Measurements from ENCODE around the gene PKNOX2. TPM values are rescaled to one million over a fixed set of nuclear protein-coding genes. Genes with fewer than 3 reads are reported as not detected.

PKNOX2 gene
- total and polyA plus RNA-seq, 2 of the 4 experiments (the other 2 are of a cell fraction): 0.72 to 2.3 TPM

DNA sequence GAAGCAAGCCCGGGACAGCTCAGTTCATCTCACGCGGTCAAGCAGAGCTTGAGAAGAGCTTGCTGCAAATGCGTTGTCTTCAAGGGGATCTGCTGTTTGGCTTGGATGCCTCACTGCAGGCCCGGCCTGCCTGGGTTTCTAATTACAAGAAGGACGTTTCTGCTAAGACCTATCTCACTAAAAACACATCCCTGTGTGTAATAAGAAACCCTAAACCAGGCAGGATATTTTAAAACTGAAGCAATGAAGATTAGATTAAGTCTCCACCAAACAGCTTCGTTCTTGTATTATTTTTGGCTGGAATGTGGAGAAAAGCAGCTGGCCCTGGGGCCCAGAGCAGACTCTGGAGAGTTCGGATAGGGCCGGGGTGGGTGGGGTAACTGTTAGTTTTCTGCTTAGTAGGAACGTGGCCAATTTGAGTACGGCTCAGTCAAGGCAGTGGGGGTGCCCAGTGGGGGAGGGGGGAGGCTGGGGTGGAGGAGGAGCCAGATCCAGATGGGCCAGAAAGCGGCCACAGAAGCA, 6.0 kb downstream of the PKNOX2 start:
- Histone ChIP-seq H4K8ac (ENCODE audit: low read depth in 2 of 2, low read length in 2 of 2) (peak overlapping the region; percentile 42 to 75; a peak in 3 of 4 replicates), H3K4ac (ENCODE audit: low read depth, low read length) (peak overlapping the region; percentile 67; the same call in 1 of the 2 replicates), H2BK5ac (ENCODE audit: low read depth, low read length, poor library complexity, severe bottlenecking) (no peak overlapping the region), H3K79me1 (ENCODE audit: low read depth in 1 of 2, low read length in 2 of 2) (peaks cover 0 to 16% of the 10 kb centered on the region in 2 experiments; a peak in 1 of 4 replicates), H4K5ac (ENCODE audit: low read depth, low read length) (peak overlapping the region; percentile 38; the same call in 1 of the 2 replicates), H3K14ac (replicated peaks; ENCODE audit: low read depth, low read length) (peak overlapping the region; percentile 67; the same call in 1 of the 2 replicates), H2AK9ac (replicated peaks; ENCODE audit: low read depth, low read length, poor library complexity) (no peak overlapping the region), H3K4me3 (ENCODE audit: insufficient read depth, low read depth, low read length) (no peak overlapping the region), H3K36me3 (ENCODE audit: control insufficient read depth, insufficient read depth, low read length) (no peaks in the 10 kb centered on the region), H2AK5ac (ENCODE audit: low read depth, low read length) (peak overlapping the region; percentile 28; the same call in 1 of the 2 replicates), H2BK15ac (ENCODE audit: low read depth, low read length) (peak overlapping the region; percentile 50; the same call in 1 of the 3 replicates), H3K4me2 (ENCODE audit: low read depth, low read length) (peak overlapping the region; percentile 62; the same call in 1 of the 2 replicates), H2BK120ac (ENCODE audit: low read depth, low read length) (peak overlapping the region; percentile 70), H3K9me1 (ENCODE audit: insufficient read depth, low read length) (peaks cover 8% of the 10 kb centered on the region), H3K9me3 (ENCODE audit: control insufficient read depth, insufficient read depth, low read length) (no peaks in the 10 kb centered on the region), H3K27ac (ENCODE audit: insufficient read depth, low read length) (peak overlapping the region; percentile 85; the same call in 1 of the 2 replicates), H3K56ac (ENCODE audit: extremely low read depth, insufficient read depth, low read length) (no peak overlapping the region), H3K23ac (ENCODE audit: low read depth, low read length) (peak overlapping the region; percentile 55; the same call in 1 of the 2 replicates), H3K27me3 (ENCODE audit: control insufficient read depth, insufficient read depth, low read length) (peaks cover 2% of the 10 kb centered on the region; the same call in 1 of the 2 replicates), H3K4me1 (ENCODE audit: control insufficient read depth, insufficient read depth, low read length) (peaks cover 19% of the 10 kb centered on the region), H4K20me1 (ENCODE audit: insufficient read depth, low read length) (no peaks in the 10 kb centered on the region), H4K91ac (ENCODE audit: insufficient read depth, low read depth, low read length) (0 out of 2 replicates have a peak overlapping the region, but pooled peaks have one; percentile 34), H2AFZ (replicated peaks; ENCODE audit: low read length, poor library complexity) (peak overlapping the region; percentile 80), H3K18ac (ENCODE audit: low read depth, low read length) (peak overlapping the region; percentile 56; the same call in 1 of the 2 replicates), H3K9ac (ENCODE audit: low read depth, low read length) (peak overlapping the region; percentile 11; the same call in 1 of the 2 replicates), H2BK20ac (ENCODE audit: low read depth, low read length) (peak overlapping the region; percentile 32; the same call in 1 of the 2 replicates)
- CTCF ChIA-PET: no interaction called here
- intact Hi-C loops (cut with micrococcal nuclease): loop anchor here (1.0 kb wide), 1 partner anchor 93 kb away; no protein-coding TSS in a partner anchor
- no TSS peak for BruUV-seq (replicated peaks)
- peak; percentile 74 for ATAC-seq (ENCODE audit: low read depth)
- WGBS, 2 experiments (ENCODE audit: extremely low coverage in 2 of 2, insufficient read length in 1 of 2): no CpG with 5 or more reads among the region's 12 CpGs
- in situ Hi-C loops (cut with MboI; ENCODE audit: low sequenced_read_pairs): no loop called here
- peak; percentile 92 for DNase-seq
- POLR2A ChIA-PET (ENCODE audit: unreplicated experiment): no interaction called here
- dilution Hi-C loops (cut with HindIII; ENCODE audit: low sequenced_read_pairs, unreplicated experiment): no loop called here
- TF ChIP-seq BHLHE40 (IDR thresholded peaks at IDR 0.05; ENCODE audit: low read depth, low read length) (no peak), NFE2L2 (IDR thresholded peaks at IDR 0.05; ENCODE audit: low read depth, low read length) (no peak), MAFK (IDR thresholded peaks at IDR 0.05; ENCODE audit: low read depth, low read length) (no peak), CEBPB (IDR thresholded peaks at IDR 0.05; ENCODE audit: low read depth, low read length) (no peak), MAZ (IDR thresholded peaks at IDR 0.05; ENCODE audit: borderline replicate concordance, low read depth, low read length) (no peak), SMC3 (IDR thresholded peaks at IDR 0.05; ENCODE audit: low read depth, low read length) (no peak), RCOR1 (IDR thresholded peaks at IDR 0.05; ENCODE audit: insufficient replicate concordance, low read length) (no peak), POLR2A (IDR thresholded peaks at IDR 0.05; ENCODE audit: low read depth, low read length) (no peak), MXI1 (IDR thresholded peaks at IDR 0.05; ENCODE audit: borderline replicate concordance, low read depth, low read length) (no peak), RFX5 (IDR thresholded peaks at IDR 0.05; ENCODE audit: low read depth, low read length) (no peak), FOS (IDR thresholded peaks at IDR 0.05; ENCODE audit: low read depth, low read length) (no peak), RAD21 (IDR thresholded peaks at IDR 0.05; ENCODE audit: low read length) (no peak)
- TF ChIP-seq, protein P1, sequence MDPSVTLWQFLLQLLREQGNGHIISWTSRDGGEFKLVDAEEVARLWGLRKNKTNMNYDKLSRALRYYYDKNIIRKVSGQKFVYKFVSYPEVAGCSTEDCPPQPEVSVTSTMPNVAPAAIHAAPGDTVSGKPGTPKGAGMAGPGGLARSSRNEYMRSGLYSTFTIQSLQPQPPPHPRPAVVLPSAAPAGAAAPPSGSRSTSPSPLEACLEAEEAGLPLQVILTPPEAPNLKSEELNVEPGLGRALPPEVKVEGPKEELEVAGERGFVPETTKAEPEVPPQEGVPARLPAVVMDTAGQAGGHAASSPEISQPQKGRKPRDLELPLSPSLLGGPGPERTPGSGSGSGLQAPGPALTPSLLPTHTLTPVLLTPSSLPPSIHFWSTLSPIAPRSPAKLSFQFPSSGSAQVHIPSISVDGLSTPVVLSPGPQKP (IDR thresholded peaks at IDR 0.05; ENCODE audit: borderline replicate concordance, low read depth, low read length): no peak
- TF ChIP-seq, protein P2, sequence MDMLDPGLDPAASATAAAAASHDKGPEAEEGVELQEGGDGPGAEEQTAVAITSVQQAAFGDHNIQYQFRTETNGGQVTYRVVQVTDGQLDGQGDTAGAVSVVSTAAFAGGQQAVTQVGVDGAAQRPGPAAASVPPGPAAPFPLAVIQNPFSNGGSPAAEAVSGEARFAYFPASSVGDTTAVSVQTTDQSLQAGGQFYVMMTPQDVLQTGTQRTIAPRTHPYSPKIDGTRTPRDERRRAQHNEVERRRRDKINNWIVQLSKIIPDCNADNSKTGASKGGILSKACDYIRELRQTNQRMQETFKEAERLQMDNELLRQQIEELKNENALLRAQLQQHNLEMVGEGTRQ (IDR thresholded peaks at IDR 0.05; ENCODE audit: low read depth, low read length): no peak
- TF ChIP-seq, protein P3, sequence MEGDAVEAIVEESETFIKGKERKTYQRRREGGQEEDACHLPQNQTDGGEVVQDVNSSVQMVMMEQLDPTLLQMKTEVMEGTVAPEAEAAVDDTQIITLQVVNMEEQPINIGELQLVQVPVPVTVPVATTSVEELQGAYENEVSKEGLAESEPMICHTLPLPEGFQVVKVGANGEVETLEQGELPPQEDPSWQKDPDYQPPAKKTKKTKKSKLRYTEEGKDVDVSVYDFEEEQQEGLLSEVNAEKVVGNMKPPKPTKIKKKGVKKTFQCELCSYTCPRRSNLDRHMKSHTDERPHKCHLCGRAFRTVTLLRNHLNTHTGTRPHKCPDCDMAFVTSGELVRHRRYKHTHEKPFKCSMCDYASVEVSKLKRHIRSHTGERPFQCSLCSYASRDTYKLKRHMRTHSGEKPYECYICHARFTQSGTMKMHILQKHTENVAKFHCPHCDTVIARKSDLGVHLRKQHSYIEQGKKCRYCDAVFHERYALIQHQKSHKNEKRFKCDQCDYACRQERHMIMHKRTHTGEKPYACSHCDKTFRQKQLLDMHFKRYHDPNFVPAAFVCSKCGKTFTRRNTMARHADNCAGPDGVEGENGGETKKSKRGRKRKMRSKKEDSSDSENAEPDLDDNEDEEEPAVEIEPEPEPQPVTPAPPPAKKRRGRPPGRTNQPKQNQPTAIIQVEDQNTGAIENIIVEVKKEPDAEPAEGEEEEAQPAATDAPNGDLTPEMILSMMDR (conservative IDR thresholded peaks at IDR 0.05; ENCODE audit: low read depth, low read length): no peak

All from IMR-90 (cell line).